Vagina (tissue), 2 donors: Measurements from ENCODE around the gene WWOX. TPM values are rescaled to one million over a fixed set of nuclear protein-coding genes. Genes with fewer than 3 reads are reported as not detected.

Experiments
- DNase-seq, 2 donors: peaks; one replicate each; pipeline ENCODE4 v3.0.0-alpha.2; 2017; ENCODE audit errors: extremely low spot score in 2 of 2
- H3K27ac ChIP-seq: fragments of 200-600 bp; sonication (generic); one replicate; pipeline ENCODE4 v1.5.1; 2019
- H3K27me3 ChIP-seq: fragments of 200-600 bp; sonication (generic); one replicate; pipeline ENCODE4 v1.5.1; 2019
- H3K36me3 ChIP-seq, 2 donors: fragments of 200-600 bp; sonication (generic); one replicate each; pipeline ENCODE4 v1.5.1; 2017 to 2019
- H3K4me1 ChIP-seq: fragments of 200-600 bp; sonication (generic); one replicate; pipeline ENCODE4 v1.5.1; 2019
- H3K4me3 ChIP-seq, 2 donors: fragments of 200-600 bp; sonication (generic); 1 replicate in 1 of 2; 2 replicates in 1 of 2; pipeline ENCODE4 v1.5.1; 2016 to 2019
- H3K9me3 ChIP-seq: fragments of 200-600 bp; sonication (generic); one replicate; pipeline ENCODE4 v1.5.1; 2019
- POLR2A ChIP-seq, 2 donors: fragments of 450-650 bp; IDR thresholded peaks; one replicate each; pipeline ENCODE4 v1.6.1; 2017; ENCODE audit warnings: antibody characterized with exemption in 2 of 2, mild to moderate bottlenecking in 2 of 2, moderate library complexity in 2 of 2
- POLR2AphosphoS5 ChIP-seq, 2 donors: sonication (generic); formaldehyde crosslinking; IDR thresholded peaks; one replicate each; pipeline ENCODE4 v1.9.0; 2017; ENCODE audit warnings: antibody characterized with exemption in 2 of 2, mild to moderate bottlenecking in 2 of 2, low read depth in 1 of 2; ENCODE audit not compliant: insufficient read depth in 1 of 2
- intact Hi-C: fragments of 100-400 bp; cut with DNase I; formaldehyde crosslinking; loops from one replicate; pipeline ENCODE4 v1.15.1; 2023
- total RNA-seq: library from RNA; depleted of rRNA; stranded (reverse); fragments of >200 nt; gene quantifications from one replicate; pipeline ENCODE4 v1.2.3, GENCODE V29; 2016
- TF ChIP-seq, protein P1 (sequence below), 3 experiments: fragments of 450-650 bp in 2 of 3; fragments of 200-600 bp in 1 of 3; sonication (generic) in 1 of 3; IDR thresholded peaks; one replicate each; pipeline ENCODE4 v1.5.1; 2017 to 2019; ENCODE audit warnings: antibody characterized with exemption in 3 of 3, mild to moderate bottlenecking in 2 of 3, moderate library complexity in 2 of 3

The WWOX gene
- total RNA-seq, 1 donor from 2014 or later, result 33.1 TPM

DNA sequence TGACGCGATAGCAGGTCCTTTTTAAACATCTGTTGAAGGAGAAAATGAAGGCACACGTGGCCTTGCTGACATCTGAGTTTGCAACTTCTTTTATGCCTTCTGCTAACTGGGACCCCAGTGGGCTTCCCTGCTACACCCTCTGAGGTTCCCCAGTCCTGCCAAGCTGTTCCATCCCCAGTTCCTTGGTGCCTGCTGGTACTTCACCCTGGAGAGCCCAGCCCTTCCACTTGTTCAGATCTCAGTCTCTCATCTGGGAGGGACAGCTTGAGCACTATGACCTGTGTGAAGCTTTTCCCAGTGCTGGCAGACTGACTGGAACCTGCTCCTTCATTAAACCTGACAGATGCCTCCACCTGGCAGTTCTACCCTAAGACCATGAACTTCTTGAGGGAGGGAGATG is 95.5 kb downstream of the WWOX start:
- TF ChIP-seq POLR2A (IDR thresholded peaks at IDR 0.05) (no peak), POLR2AphosphoS5 (IDR thresholded peaks at IDR 0.05; ENCODE audit: insufficient read depth in 1 of 2, low read depth in 1 of 2) (no peak)
- TF ChIP-seq, protein P1, sequence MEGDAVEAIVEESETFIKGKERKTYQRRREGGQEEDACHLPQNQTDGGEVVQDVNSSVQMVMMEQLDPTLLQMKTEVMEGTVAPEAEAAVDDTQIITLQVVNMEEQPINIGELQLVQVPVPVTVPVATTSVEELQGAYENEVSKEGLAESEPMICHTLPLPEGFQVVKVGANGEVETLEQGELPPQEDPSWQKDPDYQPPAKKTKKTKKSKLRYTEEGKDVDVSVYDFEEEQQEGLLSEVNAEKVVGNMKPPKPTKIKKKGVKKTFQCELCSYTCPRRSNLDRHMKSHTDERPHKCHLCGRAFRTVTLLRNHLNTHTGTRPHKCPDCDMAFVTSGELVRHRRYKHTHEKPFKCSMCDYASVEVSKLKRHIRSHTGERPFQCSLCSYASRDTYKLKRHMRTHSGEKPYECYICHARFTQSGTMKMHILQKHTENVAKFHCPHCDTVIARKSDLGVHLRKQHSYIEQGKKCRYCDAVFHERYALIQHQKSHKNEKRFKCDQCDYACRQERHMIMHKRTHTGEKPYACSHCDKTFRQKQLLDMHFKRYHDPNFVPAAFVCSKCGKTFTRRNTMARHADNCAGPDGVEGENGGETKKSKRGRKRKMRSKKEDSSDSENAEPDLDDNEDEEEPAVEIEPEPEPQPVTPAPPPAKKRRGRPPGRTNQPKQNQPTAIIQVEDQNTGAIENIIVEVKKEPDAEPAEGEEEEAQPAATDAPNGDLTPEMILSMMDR (IDR thresholded peaks at IDR 0.05), result no peak
- intact Hi-C loops, result no loop called here
- DNase-seq, result no peak

DNA sequence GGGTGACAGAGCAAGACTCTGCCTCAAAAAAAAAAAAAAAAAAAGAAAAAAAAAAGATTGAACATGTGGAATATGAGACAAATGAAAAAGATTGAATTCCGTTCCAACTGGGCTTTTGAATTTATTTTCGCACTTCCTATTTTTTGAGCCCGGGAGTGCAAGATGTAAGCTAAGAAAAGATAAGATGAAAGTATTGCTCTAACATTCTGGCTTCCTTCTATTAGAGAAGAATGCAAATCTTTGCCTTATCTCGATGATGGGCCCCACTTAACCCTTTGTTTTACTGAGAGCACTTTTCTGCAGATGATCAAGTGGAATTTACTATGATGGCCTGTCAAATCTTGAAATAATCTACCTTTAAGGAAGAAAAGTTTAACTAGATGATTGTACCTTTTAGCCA is 96.3 kb downstream of the WWOX start:
- Histone ChIP-seq H3K36me3 (no peaks in the 10 kb centered on the region), H3K27me3 (no peaks in the 10 kb centered on the region), H3K9me3 (no peaks in the 10 kb centered on the region), H3K4me1 (no peaks in the 10 kb centered on the region), H3K4me3 (no peak overlapping the region), H3K27ac (no peak overlapping the region)
- no peak for DNase-seq
- TF ChIP-seq POLR2A (IDR thresholded peaks at IDR 0.05) (no peak), POLR2AphosphoS5 (IDR thresholded peaks at IDR 0.05; ENCODE audit: insufficient read depth in 1 of 2, low read depth in 1 of 2) (no peak)
- TF ChIP-seq, protein P1 (IDR thresholded peaks at IDR 0.05), result no peak
- intact Hi-C loops, result no loop called here

More for the DNA sequence above, 95.5 kb downstream of the WWOX start:
- Histone ChIP-seq H3K36me3 (no peaks in the 10 kb centered on the region), H3K4me1 (no peaks in the 10 kb centered on the region), H3K9me3 (no peaks in the 10 kb centered on the region), H3K27me3 (no peaks in the 10 kb centered on the region), H3K4me3 (no peak overlapping the region), H3K27ac (no peak overlapping the region)

DNA sequence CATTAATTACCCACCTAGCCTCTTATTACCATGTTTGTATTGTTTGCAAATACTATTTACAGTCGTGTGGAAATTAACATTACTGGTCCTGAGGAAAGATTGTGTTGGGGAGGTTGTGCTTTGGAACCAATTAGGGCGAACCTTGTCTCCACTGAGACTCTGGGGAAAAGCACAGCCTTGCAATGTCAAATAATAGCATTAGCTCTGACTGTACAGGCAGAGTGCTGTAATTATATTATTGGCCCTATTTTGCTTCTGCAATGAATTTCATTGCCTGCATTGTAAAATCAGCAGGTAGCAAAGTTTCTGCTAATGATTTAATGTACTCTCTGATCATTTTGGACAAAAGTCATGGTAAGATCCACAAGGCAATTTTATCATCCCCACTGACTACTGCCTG is 97.0 kb downstream of the WWOX start:
- DNase-seq, result no peak
- Histone ChIP-seq H3K4me1 (no peaks in the 10 kb centered on the region), H3K9me3 (no peaks in the 10 kb centered on the region), H3K27me3 (no peaks in the 10 kb centered on the region), H3K27ac (no peak overlapping the region), H3K4me3 (no peak overlapping the region), H3K36me3 (no peaks in the 10 kb centered on the region)
- no peak for TF ChIP-seq POLR2AphosphoS5 (IDR thresholded peaks at IDR 0.05; ENCODE audit: insufficient read depth in 1 of 2, low read depth in 1 of 2)
- TF ChIP-seq, protein P1 (IDR thresholded peaks at IDR 0.05), result no peak
- TF ChIP-seq POLR2A (IDR thresholded peaks at IDR 0.05), result no peak
- intact Hi-C loops, result no loop called here

DNA sequence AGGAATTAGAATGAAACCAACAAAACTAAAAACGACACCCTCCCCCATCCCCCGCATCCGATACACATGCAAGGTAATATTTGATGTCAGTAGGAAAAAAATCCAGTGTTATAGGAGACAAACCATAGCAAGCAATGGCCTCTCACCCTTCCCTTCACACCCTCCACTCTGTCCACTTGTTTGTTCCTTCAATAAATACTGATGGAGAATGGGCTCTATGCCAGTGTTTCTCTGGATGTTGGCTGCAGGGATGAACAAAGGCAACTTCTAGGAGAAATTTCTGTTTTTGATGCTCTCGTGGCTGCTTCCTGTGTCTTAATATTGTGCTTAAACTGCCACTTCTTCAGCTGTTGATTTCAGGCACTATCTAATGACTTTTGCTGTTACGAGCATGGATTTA is 98.8 kb downstream of the WWOX start:
- H3K27ac ChIP-seq, result no peak overlapping the region
- H3K4me1 ChIP-seq, result no peaks in the 10 kb centered on the region
- TF ChIP-seq, protein P1 (IDR thresholded peaks at IDR 0.05), result no peak
- TF ChIP-seq POLR2A (IDR thresholded peaks at IDR 0.05), result no peak
- TF ChIP-seq POLR2AphosphoS5 (IDR thresholded peaks at IDR 0.05; ENCODE audit: insufficient read depth in 1 of 2, low read depth in 1 of 2), result no peak
- no peak for DNase-seq
- no peak overlapping the region for H3K4me3 ChIP-seq
- no peaks in the 10 kb centered on the region for H3K27me3 ChIP-seq
- intact Hi-C loops, result no loop called here
- no peaks in the 10 kb centered on the region for H3K36me3 ChIP-seq
- H3K9me3 ChIP-seq, result no peaks in the 10 kb centered on the region

DNA sequence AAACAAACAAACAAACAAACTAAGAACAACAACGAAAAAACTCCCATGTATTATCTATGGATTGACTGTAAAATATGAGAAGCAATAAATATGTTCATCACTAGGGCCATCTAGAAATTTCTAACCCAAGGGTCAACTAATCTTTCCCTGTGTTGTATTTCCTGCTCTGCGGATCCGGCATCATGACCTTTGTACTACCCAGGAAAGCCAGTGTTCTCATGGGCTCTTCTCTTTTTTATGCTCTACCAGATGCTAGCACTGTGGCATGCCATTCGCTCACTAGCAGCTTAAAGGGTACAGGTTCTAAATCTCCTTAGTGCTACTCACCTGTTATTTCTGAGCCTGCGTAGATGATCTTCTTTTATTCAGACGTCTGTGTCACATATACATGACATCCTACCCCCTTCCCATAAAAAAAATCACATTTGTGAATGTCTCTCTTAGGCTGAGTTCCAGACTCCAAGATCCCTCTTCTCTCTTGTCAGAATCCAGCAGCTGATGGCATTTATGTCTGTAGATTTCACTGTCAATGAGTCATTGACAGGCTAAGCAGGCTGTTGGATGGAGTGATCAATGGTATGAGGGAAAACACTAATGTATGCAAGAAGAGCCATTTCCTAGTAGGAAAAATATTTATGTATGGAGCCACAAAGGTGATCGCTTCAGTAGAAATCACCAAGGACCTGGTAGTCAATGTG is 100.0 kb downstream of the WWOX start:
- no peaks in the 10 kb centered on the region for H3K9me3 ChIP-seq
- no peaks in the 10 kb centered on the region for H3K27me3 ChIP-seq
- no peaks in the 10 kb centered on the region for H3K4me1 ChIP-seq
- TF ChIP-seq, protein P1 (IDR thresholded peaks at IDR 0.05), result no peak
- TF ChIP-seq POLR2AphosphoS5 (IDR thresholded peaks at IDR 0.05; ENCODE audit: insufficient read depth in 1 of 2, low read depth in 1 of 2), result no peak
- TF ChIP-seq POLR2A (IDR thresholded peaks at IDR 0.05), result no peak
- no peak overlapping the region for H3K4me3 ChIP-seq
- H3K27ac ChIP-seq, result no peak overlapping the region
- no peak for DNase-seq
- H3K36me3 ChIP-seq, result no peaks in the 10 kb centered on the region
- intact Hi-C loops, result no loop called here
